ENCODE data around the gene MEF2C. TPM values are rescaled to one million over a fixed set of nuclear protein-coding genes. Genes with fewer than 3 reads are reported as not detected.

Gene MEF2C
- total RNA-seq, 1 donor from 2014 or later, result 1.9 TPM

DNA sequence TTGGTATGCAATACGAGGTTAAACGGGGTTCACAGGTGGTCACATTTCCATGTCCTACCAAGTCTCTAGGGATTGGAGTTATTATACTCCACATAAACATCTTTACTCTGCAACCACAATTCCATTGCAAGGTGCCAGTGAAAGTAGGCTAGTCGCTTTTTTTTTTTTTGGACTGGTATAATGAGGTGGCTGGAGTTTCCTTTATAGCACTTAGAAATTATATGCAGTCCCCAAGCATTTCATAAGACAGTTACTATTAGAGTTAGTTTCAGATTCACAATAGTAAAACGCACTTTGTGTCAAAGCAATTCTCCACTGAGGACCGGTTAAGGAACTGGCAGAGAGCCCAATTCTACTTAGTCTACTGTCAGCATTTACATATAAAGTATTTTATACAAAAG, 1.4 kb downstream of the MEF2C start:
- H3K4me3 Mint-ChIP-seq (ENCODE audit: low read depth), result no peak overlapping the region

DNA sequence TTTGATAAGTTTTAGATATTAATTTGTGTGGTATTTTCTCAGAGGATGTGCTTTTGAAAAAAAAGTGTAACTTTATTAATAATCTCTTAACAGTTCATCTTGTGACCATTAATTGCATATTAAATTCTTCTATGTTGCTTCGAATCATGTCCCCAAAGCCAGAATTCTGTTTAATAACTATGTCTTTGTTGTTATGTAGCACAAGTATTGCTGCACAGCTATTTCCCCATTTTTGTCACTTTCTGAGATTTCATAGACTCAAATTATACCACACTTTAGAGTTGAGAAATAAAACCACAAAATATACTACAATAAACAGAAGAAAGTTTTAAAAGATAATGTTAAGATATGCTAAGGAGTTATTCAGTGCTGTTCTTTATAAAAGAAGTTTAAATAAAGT, 2.8 kb downstream of the MEF2C start:
- H3K4me3 Mint-ChIP-seq (ENCODE audit: low read depth), result no peak overlapping the region

More for the DNA sequence above, 1.4 kb downstream of the MEF2C start:
- Mint-ChIP-seq H3K27ac (no peak overlapping the region), H3K4me1 (ENCODE audit: low read depth) (peaks cover 4% of the 10 kb centered on the region), H3K9me3 (ENCODE audit: low read depth) (no peaks in the 10 kb centered on the region), H3K36me3 (ENCODE audit: insufficient read depth) (no peaks in the 10 kb centered on the region), H3K27me3 (peaks cover 29% of the 10 kb centered on the region)
- TF ChIP-seq, protein P1, sequence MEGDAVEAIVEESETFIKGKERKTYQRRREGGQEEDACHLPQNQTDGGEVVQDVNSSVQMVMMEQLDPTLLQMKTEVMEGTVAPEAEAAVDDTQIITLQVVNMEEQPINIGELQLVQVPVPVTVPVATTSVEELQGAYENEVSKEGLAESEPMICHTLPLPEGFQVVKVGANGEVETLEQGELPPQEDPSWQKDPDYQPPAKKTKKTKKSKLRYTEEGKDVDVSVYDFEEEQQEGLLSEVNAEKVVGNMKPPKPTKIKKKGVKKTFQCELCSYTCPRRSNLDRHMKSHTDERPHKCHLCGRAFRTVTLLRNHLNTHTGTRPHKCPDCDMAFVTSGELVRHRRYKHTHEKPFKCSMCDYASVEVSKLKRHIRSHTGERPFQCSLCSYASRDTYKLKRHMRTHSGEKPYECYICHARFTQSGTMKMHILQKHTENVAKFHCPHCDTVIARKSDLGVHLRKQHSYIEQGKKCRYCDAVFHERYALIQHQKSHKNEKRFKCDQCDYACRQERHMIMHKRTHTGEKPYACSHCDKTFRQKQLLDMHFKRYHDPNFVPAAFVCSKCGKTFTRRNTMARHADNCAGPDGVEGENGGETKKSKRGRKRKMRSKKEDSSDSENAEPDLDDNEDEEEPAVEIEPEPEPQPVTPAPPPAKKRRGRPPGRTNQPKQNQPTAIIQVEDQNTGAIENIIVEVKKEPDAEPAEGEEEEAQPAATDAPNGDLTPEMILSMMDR (IDR thresholded peaks at IDR 0.05; ENCODE audit: unreplicated experiment), result no peak
- no peak for DNase-seq (ENCODE audit: low spot score, unreplicated experiment)

DNA sequence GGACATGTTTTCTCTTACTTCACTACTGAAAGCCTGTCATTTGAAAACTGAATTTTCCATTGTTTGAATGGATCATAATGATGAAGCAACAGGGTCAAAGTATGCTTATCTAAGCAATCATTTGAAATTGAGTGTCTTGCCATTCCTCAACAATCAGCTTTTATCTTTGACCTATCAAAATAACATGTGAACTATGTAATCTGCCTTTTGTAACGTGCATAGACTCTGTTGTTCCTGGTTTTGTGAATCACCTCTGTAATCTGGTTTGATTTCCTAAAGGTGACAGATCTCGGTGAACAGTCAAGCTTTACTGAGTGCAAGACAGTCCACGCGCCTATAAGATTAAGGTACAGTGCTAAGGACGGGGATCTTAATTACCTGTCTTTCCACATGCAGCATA, 3.3 kb downstream of the MEF2C start:
- H3K9me3 Mint-ChIP-seq (ENCODE audit: low read depth), result no peaks in the 10 kb centered on the region
- no peak for DNase-seq (ENCODE audit: low spot score, unreplicated experiment)
- H3K36me3 Mint-ChIP-seq (ENCODE audit: insufficient read depth), result no peaks in the 10 kb centered on the region
- H3K27me3 Mint-ChIP-seq, result peaks cover 16% of the 10 kb centered on the region
- TF ChIP-seq, protein P1 (IDR thresholded peaks at IDR 0.05; ENCODE audit: unreplicated experiment), result no peak
- H3K4me1 Mint-ChIP-seq (ENCODE audit: low read depth), result peaks cover 4% of the 10 kb centered on the region
- no peak overlapping the region for H3K4me3 Mint-ChIP-seq (ENCODE audit: low read depth)
- no peak overlapping the region for H3K27ac Mint-ChIP-seq

More for the DNA sequence above, 2.8 kb downstream of the MEF2C start:
- Mint-ChIP-seq H3K4me1 (ENCODE audit: low read depth) (peaks cover 4% of the 10 kb centered on the region), H3K36me3 (ENCODE audit: insufficient read depth) (no peaks in the 10 kb centered on the region), H3K9me3 (ENCODE audit: low read depth) (no peaks in the 10 kb centered on the region), H3K27me3 (peaks cover 21% of the 10 kb centered on the region), H3K27ac (no peak overlapping the region)
- no peak for DNase-seq (ENCODE audit: low spot score, unreplicated experiment)
- TF ChIP-seq, protein P1 (IDR thresholded peaks at IDR 0.05; ENCODE audit: unreplicated experiment), result no peak

DNA sequence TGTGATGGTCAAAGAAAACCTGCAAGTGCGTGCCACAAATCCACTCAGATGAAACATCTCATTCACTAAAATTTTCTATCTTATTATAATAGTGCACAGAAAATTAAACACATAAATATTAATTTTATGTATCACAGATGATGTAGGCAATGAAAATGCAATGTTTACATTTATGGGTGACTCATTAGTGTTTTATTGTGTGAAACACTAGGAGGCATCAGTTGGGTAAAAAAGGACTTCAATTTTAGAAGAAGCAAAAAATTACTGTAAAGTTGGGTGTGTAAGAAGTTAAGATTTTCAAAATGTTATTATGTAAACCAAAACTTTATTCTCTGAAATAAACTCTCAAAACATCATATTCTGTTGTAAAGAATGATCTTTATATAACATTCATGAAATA, 4.0 kb downstream of the MEF2C start:
- no peaks in the 10 kb centered on the region for H3K9me3 Mint-ChIP-seq (ENCODE audit: low read depth)
- peaks cover 14% of the 10 kb centered on the region for H3K27me3 Mint-ChIP-seq
- DNase-seq (ENCODE audit: low spot score, unreplicated experiment), result no peak
- H3K36me3 Mint-ChIP-seq (ENCODE audit: insufficient read depth), result no peaks in the 10 kb centered on the region
- no peak overlapping the region for H3K27ac Mint-ChIP-seq
- H3K4me1 Mint-ChIP-seq (ENCODE audit: low read depth), result peaks cover 4% of the 10 kb centered on the region
- H3K4me3 Mint-ChIP-seq (ENCODE audit: low read depth), result no peak overlapping the region
- TF ChIP-seq, protein P1 (IDR thresholded peaks at IDR 0.05; ENCODE audit: unreplicated experiment), result no peak

DNA sequence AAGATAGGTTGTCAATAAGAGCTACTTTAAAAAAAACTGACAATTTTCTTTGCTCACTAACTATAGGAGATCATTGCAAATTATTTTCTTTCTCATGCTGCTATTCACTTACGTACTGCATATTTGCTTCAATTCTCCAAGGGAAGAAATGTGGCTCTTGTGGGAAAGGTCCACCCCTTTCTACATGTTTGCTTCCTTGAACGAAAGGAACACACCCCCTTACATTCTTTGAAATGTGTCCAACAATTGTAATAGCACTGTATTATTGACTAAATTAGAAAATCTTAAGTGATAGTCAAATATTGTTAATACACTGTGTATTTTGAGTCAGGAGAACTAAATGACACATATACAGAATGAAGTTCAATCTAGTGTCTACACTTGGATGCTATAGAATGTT, 5.2 kb downstream of the MEF2C start:
- no peaks in the 10 kb centered on the region for H3K36me3 Mint-ChIP-seq (ENCODE audit: insufficient read depth)
- no peak overlapping the region for H3K27ac Mint-ChIP-seq
- no peak for DNase-seq (ENCODE audit: low spot score, unreplicated experiment)
- peaks cover 4% of the 10 kb centered on the region for H3K4me1 Mint-ChIP-seq (ENCODE audit: low read depth)
- peaks cover 12% of the 10 kb centered on the region for H3K27me3 Mint-ChIP-seq
- no peak overlapping the region for H3K4me3 Mint-ChIP-seq (ENCODE audit: low read depth)
- TF ChIP-seq, protein P1 (IDR thresholded peaks at IDR 0.05; ENCODE audit: unreplicated experiment), result no peak
- H3K9me3 Mint-ChIP-seq (ENCODE audit: low read depth), result no peaks in the 10 kb centered on the region
